SU-DHL-6 (cell line): ENCODE data around the gene AMOTL1.

ENCODE experiments used
- CTCF ChIP-seq: fragments of 200-600 bp; sonication (generic); IDR thresholded peaks from one replicate; pipeline ENCODE4 v1.5.1; 2017; ENCODE audit warnings: antibody characterized with exemption, mild to moderate bottlenecking, low read length, moderate library complexity; ENCODE audit not compliant: insufficient read depth, poor library complexity, severe bottlenecking
- EZH2phosphoT487 ChIP-seq: fragments of 200-600 bp; sonication (generic), shearing (Covaris generic); conservative IDR thresholded peaks from 2 replicates; pipeline ENCODE4 v1.6.1; 2018; ENCODE audit warnings: mild to moderate bottlenecking, antibody characterized with exemption, low read length, moderate library complexity, mixed read lengths

GRCh38 chr11:94907226-94907625 lies 139.1 kb downstream of the AMOTL1 start:
- TF ChIP-seq CTCF = no peak
- no peak for TF ChIP-seq EZH2phosphoT487
